Transverse colon (tissue), 4 donors: ENCODE results near the gene DBH. TPM values are rescaled to one million over a fixed set of nuclear protein-coding genes. Genes with fewer than 3 reads are reported as not detected.

ENCODE experiments used
- DNase-seq: peaks from one replicate; pipeline ENCODE4 v3.0.0-alpha.2; 2019
- H3K27ac ChIP-seq, 4 donors: fragments of 200-600 bp; sonication (generic); 2 replicates each; pipeline ENCODE4 v1.5.1; 2016 to 2018; ENCODE audit warnings: inconsistent platforms in 4 of 4
- H3K27me3 ChIP-seq: fragments of 200-600 bp; sonication (generic); 2 replicates; pipeline ENCODE4 v1.5.1; 2017; ENCODE audit warnings: inconsistent platforms
- H3K36me3 ChIP-seq, 4 donors: fragments of 200-600 bp; sonication (generic); 2 replicates each; pipeline ENCODE4 v1.5.1; 2017 to 2019; ENCODE audit warnings: inconsistent platforms in 4 of 4
- H3K4me1 ChIP-seq, 4 donors: fragments of 200-600 bp; sonication (generic); 2 replicates each; pipeline ENCODE4 v1.5.1; 2017 to 2020; ENCODE audit warnings: inconsistent platforms in 4 of 4
- H3K4me3 ChIP-seq, 4 donors: fragments of 200-600 bp; sonication (generic); 1 replicate in 1 of 4; 2 replicates in 3 of 4; pipeline versions ENCODE4 v1.5.1 to v1.6.1; 2017 to 2019; ENCODE audit warnings: inconsistent platforms in 4 of 4
- H3K9me3 ChIP-seq, 2 donors: fragments of 200-600 bp; sonication (generic); 2 replicates each; pipeline ENCODE4 v1.5.1; 2017 to 2019; ENCODE audit warnings: inconsistent platforms in 2 of 2
- EP300 ChIP-seq: sonication (generic); formaldehyde crosslinking; IDR thresholded peaks from one replicate; pipeline ENCODE4 v1.6.1; 2017; ENCODE audit warnings: antibody characterized with exemption, low read depth
- POLR2A ChIP-seq: fragments of 450-650 bp; IDR thresholded peaks from one replicate; pipeline ENCODE4 v1.6.1; 2016; ENCODE audit warnings: antibody characterized with exemption, mild to moderate bottlenecking, moderate library complexity
- POLR2AphosphoS5 ChIP-seq, 3 donors: sonication (generic); formaldehyde crosslinking; IDR thresholded peaks; one replicate each; pipeline ENCODE4 v1.6.1; 2016; ENCODE audit warnings: antibody characterized with exemption in 3 of 3
- WGBS, 2 donors: methylation state at CpG; one replicate each; pipeline ENCODE4 v1.1.5; 2018; ENCODE audit warnings: low coverage in 1 of 2; 5-methylcytosine and 5-hydroxymethylcytosine counted together
- in situ Hi-C, 4 donors: fragments of 200-750 bp; cut with MboI; loops; one replicate each; pipeline versions ENCODE4 v1.15.0 to v1.15.1; 2017; ENCODE audit warnings: low sequenced_read_pairs in 3 of 4, low pct_ligation_motif_present in 1 of 4, low pct_unique_long_range_greater_than_20kb in 1 of 4
- intact Hi-C: fragments of 100-400 bp; cut with DNase I; formaldehyde crosslinking; loops from one replicate; pipeline ENCODE4 v1.15.1; 2023; ENCODE audit warnings: low total_unique reads
- total RNA-seq, 4 donors: library from RNA; depleted of rRNA; stranded (reverse); fragments of >200 nt; gene quantifications; one replicate each; pipeline ENCODE4 v1.1.0, GENCODE V29; 2016
- TF ChIP-seq, protein P1 (sequence below), 5 experiments: fragments of 200-600 bp in 3 of 5; fragments of 450-650 bp in 2 of 5; sonication (generic) in 3 of 5; IDR thresholded peaks; 1 replicate in 2 of 5; 2 replicates in 3 of 5; pipeline ENCODE4 v1.5.1; 2016 to 2017; ENCODE audit warnings: antibody characterized with exemption in 5 of 5, inconsistent platforms in 3 of 5, mild to moderate bottlenecking in 2 of 5, moderate library complexity in 1 of 5

Gene DBH
- total RNA-seq, 4 donors from 2014 or later, result not detected

DNA sequence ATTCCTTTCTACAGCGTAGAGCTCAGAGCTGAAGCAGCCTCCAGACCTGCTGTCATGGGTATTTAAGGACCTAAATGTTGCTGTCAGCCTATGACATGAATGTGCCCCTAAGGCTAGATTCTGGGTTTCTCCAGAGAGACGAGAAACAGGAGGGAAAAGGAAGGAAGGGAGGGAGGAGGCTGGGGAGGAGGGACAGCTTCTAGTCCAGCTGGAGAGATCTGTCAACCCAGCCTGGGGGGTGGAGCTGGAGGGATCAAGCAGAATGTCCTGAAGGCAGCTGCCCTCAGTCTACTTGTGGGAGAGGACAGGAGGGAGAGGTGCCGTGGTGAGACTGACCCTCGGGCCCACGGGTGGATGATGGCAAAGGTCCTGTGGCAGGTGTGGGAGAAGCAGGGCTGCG, 1.1 kb upstream of the DBH start:
- peaks cover 15% of the 10 kb centered on the region for H3K27me3 ChIP-seq
- in situ Hi-C loops, result no loop called here
- TF ChIP-seq, protein P1, sequence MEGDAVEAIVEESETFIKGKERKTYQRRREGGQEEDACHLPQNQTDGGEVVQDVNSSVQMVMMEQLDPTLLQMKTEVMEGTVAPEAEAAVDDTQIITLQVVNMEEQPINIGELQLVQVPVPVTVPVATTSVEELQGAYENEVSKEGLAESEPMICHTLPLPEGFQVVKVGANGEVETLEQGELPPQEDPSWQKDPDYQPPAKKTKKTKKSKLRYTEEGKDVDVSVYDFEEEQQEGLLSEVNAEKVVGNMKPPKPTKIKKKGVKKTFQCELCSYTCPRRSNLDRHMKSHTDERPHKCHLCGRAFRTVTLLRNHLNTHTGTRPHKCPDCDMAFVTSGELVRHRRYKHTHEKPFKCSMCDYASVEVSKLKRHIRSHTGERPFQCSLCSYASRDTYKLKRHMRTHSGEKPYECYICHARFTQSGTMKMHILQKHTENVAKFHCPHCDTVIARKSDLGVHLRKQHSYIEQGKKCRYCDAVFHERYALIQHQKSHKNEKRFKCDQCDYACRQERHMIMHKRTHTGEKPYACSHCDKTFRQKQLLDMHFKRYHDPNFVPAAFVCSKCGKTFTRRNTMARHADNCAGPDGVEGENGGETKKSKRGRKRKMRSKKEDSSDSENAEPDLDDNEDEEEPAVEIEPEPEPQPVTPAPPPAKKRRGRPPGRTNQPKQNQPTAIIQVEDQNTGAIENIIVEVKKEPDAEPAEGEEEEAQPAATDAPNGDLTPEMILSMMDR (IDR thresholded peaks at IDR 0.05), result no peak
- TF ChIP-seq POLR2AphosphoS5 (IDR thresholded peaks at IDR 0.05) (no peak), POLR2A (no peak), EP300 (no peak)
- H3K27ac ChIP-seq, result no peak overlapping the region
- intact Hi-C loops, result no loop called here
- no peaks in the 10 kb centered on the region for H3K9me3 ChIP-seq
- no peaks in the 10 kb centered on the region for H3K4me1 ChIP-seq
- 38 to 46% methylated on average over 2 to 6 of the region's 6 CpGs for WGBS, 2 donors
- no peak overlapping the region for H3K4me3 ChIP-seq
- DNase-seq, result no peak
- no peaks in the 10 kb centered on the region for H3K36me3 ChIP-seq

DNA sequence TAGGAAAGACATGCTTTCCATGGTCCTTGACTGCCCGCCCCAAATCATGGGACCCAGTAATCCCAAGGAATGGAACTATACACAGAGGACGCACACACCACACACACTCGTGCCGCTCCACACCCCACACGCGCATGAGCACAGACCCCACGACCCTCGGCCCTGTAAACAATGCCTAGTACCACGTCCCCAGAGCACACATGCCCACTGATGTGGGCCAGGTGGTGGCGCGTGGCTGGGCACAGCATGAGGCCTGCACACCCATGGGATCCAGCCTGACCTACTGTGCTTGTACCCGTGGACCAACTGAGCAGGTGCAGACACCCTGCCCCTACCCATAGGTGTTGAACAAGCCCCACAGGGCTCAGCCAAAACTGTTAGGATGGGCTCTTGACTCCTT, 739 bp downstream of the DBH start:
- TF ChIP-seq EP300 (no peak), POLR2A (no peak), POLR2AphosphoS5 (IDR thresholded peaks at IDR 0.05) (no peak)
- TF ChIP-seq, protein P1 (IDR thresholded peaks at IDR 0.05), result no peak

DNA sequence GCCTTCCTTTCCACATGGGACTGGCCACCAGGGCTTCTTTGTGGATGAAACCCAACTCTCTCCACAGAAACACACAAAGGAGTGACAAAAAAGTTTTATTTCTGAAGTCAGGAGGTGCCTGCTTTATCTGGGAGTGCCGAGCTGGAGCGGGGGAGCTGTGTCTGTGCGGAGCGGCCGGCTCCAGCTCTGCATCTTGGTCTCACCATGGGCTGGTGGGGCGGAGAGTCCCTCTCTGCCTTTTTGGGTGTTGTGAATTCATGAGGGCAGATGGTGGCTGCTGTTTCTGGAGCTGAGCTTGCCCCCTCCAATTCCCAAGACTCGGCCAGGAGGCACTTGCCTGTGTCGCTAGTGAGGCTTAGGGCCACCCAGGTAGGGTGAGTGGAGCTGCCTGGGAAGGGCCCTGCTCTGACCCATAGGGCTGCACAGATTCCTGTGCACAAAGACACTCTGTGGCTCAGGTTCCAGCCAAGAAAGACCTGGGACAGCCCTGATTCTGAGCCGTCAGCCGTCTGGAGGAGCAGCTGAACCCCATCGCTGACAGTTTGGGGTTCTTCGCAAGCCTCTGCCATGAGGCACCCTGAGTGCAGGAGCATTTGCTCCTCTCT, 1.4 kb downstream of the DBH start:
- no peak for DNase-seq
- H3K27ac ChIP-seq, result no peak overlapping the region
- intact Hi-C loops (no loop called here), in situ Hi-C loops (no loop called here)
- H3K9me3 ChIP-seq, result no peaks in the 10 kb centered on the region
- TF ChIP-seq, protein P1 (IDR thresholded peaks at IDR 0.05), result no peak
- TF ChIP-seq POLR2AphosphoS5 (IDR thresholded peaks at IDR 0.05) (no peak), POLR2A (no peak), EP300 (no peak)
- no peaks in the 10 kb centered on the region for H3K4me1 ChIP-seq
- H3K27me3 ChIP-seq, result peaks cover 15% of the 10 kb centered on the region
- H3K36me3 ChIP-seq, result no peaks in the 10 kb centered on the region
- no peak overlapping the region for H3K4me3 ChIP-seq
- 88% methylated on average over 10 of the region's 12 CpGs; no CpG with 5 or more reads in 1 of the 2 donors for WGBS, 2 donors

More for the DNA sequence above, 739 bp downstream of the DBH start:
- Histone ChIP-seq H3K4me3 (no peak overlapping the region), H3K27ac (no peak overlapping the region), H3K36me3 (no peaks in the 10 kb centered on the region), H3K9me3 (no peaks in the 10 kb centered on the region), H3K4me1 (no peaks in the 10 kb centered on the region), H3K27me3 (peaks cover 15% of the 10 kb centered on the region)
- in situ Hi-C loops (no loop called here), intact Hi-C loops (no loop called here)
- 86% methylated on average over 11 of the region's 12 CpGs; no CpG with 5 or more reads in 1 of the 2 donors for WGBS, 2 donors
- no peak for DNase-seq

DNA sequence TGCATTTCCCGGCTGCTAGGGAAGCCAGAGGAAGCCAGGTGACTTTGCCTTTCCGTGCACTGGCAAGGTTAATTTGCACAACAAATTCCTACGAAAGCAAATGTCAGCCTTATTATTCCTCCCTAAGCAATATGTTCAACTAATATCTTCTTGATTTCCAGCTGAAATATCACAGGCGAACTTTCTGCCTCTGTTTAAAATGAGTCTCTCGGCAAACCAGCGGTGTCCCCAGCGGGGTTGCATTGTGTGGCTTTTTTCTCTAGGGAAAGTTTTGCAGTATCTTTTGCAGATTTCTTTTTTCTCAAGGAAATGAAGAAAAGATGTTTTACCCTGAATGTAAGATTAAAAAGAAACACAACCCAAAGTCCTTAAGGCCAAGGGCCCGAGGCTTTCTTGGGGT, 1.9 kb downstream of the DBH start:
- H3K27me3 ChIP-seq, result peaks cover 13% of the 10 kb centered on the region
- no peak for DNase-seq
- WGBS, 2 donors, result 75% methylated on average over 8 of the region's 8 CpGs; no CpG with 5 or more reads in 1 of the 2 donors
- no peak overlapping the region for H3K4me3 ChIP-seq
- H3K27ac ChIP-seq, result no peak overlapping the region
- no peaks in the 10 kb centered on the region for H3K4me1 ChIP-seq
- no peak for TF ChIP-seq POLR2AphosphoS5 (IDR thresholded peaks at IDR 0.05)
- TF ChIP-seq POLR2A, result no peak
- TF ChIP-seq, protein P1 (IDR thresholded peaks at IDR 0.05), result no peak
- no peak for TF ChIP-seq EP300
- intact Hi-C loops, result no loop called here
- no peaks in the 10 kb centered on the region for H3K36me3 ChIP-seq
- in situ Hi-C loops, result no loop called here
- H3K9me3 ChIP-seq, result no peaks in the 10 kb centered on the region
